GM10266 (cell line): Measurements from ENCODE around the gene PARD6G.

Experiments
- DNase-seq: peaks from one replicate; pipeline ENCODE4 v3.0.0; 2012; ENCODE audit errors: extremely low spot score
- CTCF ChIP-seq: IDR thresholded peaks from 2 replicates; pipeline ENCODE4 v1.5.1; 2012; ENCODE audit warnings: mild to moderate bottlenecking, low read depth; ENCODE audit not compliant: control insufficient read depth, insufficient read depth; ENCODE audit errors: missing control alignments

Gene PARD6G

DNA sequence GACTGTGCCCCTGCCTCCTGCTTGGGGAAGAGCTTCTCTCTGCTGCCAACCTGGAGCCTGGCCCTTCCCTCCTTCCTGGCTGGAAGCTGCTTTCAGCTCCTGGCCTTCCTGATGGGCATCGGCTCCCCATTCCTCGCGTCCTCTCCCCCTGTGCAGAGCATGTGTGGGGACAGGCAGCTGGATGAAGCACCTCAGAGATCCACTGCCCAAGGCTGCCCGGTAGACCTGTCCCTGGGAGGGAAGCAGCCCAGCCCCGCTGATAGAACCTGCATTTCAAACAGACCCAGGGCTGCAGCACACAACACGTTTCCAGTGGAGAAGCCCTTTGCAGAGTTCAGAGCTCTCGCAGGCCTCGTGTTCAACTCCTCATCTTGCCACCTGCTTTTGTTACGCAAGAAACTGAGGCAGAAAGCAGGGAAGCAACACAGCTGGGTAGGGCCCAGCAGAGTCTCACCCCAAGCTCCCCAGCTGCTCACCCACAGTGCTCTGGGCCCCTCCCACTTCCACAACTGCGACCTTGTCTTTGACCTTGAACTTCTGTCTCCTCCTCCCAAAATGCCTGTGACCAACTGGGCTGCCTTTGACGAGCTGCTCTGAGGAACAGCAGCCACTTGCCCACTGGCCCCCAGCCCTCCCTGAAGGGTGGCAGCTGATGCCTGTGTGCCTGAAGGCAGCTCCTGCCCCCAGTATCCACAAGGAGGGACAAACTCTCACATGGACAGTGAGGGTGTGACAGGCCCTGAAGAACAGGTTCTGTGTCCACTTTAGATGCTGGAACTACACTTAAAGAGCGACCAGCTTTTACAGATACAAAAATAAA, 65.5 kb downstream of the PARD6G start:
- no peak for DNase-seq
- TF ChIP-seq CTCF = no peak

DNA sequence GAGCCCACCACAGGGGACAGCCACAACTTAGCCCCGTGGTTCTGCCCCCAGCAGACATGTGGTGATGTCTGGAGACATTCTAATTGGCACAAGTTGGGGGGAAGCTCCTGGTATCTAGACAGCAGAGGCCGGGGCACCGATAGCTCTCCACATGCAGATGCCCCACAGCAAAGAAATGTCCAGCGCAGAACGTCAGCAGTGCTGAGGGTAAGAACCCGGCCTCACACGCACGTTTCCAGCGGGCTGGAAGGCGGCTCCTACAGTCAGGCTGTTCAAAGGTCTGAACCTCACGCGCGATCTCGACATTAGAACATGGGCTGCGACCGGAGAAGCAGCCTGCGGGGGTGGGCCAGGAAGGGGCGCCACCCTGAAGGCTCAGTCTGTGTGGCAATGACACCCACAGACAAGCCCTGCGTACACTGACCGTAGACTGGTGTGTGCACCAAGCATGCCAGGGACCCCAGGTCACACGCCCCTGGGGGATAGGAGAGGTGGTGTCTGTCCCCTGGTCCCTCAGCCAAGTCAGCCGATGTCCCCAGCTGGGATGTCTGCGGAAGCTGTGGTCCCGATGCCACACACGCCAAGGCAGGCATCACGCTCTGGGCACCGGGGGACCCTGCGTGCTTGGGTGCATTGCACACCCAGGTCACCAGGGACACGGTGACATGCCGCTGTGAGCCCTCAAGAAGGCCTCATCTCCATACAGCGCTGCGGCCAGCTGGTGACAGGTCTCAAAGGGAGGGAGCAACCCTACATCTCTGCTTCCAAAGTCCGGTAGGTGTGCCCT, 66.3 kb downstream of the PARD6G start:
- TF ChIP-seq CTCF = no peak
- no peak for DNase-seq

DNA sequence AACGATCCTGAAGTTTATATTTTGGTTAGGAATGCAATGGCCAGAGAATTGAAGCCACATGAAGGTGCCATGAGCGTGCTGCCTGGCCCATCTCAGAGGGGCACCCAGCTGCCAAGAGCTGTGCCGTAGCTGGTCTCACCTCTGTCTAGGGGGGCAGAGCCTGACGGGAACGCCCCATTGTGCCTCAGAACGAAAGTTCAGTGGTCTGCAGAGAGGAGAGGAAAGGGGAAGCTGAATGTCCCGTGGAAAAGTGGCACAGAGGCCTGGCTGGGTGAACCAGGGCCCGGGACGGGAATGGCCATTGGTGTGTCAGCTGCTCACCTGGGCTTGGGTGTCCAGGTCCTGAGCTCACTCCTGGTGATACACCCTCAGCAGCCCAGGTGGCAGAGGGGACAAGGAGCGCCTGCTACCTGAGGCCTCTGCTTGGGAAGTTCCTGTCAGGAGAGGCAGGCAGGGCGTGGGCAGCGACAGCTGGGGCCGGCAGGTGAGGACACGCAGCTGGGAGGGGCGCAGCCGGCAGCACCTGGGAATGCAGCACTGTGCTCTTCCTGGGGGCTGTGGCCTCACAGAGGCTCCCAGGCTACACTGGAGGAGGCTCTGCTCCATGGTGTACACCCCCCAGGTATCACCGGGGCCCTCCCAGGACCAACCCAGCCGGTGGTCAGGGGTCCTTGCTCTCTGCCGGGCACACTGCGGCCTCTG, 67.3 kb downstream of the PARD6G start:
- TF ChIP-seq CTCF = no peak
- no peak for DNase-seq

- no peak for TF ChIP-seq CTCF
These were observed 68.1 kb downstream of the PARD6G start for GRCh38 chr18:80178935-80179818.

GRCh38 chr18:80177128-80177527, 70.2 kb downstream of the PARD6G start:
- no peak for TF ChIP-seq CTCF
- no peak for DNase-seq

More at GRCh38 chr18:80178935-80179818, 68.1 kb downstream of the PARD6G start:
- no peak for DNase-seq

DNA sequence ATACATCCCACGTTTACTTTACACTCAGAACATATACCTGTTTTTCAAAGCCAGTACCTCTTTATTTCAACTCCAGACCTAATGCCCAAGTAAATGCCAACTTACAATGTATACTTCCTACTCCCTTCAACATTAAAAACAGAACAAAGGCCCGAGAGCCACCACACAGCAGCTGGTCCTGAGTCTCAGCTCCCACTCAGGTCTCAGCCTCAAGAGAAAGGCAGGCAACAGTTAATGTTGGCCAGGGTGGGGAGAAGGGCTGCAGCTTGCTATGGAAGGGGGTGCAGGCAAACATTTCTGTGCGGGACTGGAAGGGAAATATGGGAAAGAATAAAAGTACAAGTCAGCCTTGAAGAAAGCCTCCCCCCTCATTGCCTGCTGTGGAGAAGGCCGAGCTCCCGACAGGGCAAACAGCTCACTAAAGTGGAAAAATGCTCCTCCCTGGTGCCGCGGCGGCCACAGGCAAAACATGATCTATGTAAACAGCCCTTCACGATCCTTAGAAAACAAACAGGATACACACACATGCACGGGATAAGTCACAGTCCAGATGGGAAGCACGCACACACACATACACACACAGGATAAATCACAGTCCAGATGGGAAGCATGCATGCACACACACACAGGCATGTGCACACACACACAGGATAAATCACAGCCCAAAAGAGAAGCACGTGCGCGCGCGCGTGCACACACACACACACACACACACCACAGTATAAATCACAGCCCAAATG, 70.8 kb downstream of the PARD6G start:
- no peak for TF ChIP-seq CTCF
- no peak for DNase-seq
